Measurements from ENCODE around the gene CHMP2A.
"Not testable (repeated sequence)": the region's sequence is repeated elsewhere in the genome, so short reads cannot be mapped to it uniquely, and the experiment has no call there.

CHMP2A gene

DNA sequence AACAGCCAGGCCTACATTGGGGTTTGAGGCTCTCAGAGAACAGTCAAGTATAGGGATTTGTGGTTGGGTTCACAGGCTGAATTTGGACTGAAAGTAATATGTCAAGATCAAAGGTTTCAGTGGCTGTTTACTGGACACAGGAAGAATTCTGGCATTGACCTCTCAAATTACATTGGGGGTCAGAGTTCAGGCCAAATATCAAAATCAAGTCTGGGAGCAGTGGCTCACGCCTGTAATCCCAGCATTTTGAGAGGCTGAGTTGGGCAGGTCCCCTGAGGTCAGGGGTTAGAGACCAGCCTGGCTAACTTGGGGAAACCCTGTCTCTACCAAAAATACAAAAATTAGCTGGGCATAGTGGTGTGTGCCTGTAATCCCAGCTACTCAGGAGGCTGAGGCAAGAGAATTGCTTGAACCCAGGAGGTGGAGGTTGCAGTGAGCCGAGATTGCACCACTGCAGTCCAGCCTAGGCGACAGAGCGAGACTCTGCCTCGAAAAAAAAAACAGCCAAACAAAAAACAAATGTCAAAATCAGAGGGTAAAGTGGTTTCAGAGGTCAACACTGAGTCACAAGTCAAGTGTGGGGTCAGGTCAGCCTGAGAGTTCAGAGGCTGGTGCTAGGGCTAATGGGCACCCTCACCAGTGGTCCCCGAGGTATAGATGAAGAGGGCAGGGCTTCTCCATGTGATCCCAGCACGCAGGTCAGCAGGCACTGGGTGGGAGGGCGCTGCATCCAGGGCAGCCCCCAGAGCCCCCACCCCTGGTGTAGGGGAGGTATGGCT, 44.6 kb downstream of the CHMP2A start:
- no peak for DNase-seq

GRCh38 chr19:58509731-58510083, 45.2 kb downstream of the CHMP2A start:
- DNase-seq = no peak

DNA sequence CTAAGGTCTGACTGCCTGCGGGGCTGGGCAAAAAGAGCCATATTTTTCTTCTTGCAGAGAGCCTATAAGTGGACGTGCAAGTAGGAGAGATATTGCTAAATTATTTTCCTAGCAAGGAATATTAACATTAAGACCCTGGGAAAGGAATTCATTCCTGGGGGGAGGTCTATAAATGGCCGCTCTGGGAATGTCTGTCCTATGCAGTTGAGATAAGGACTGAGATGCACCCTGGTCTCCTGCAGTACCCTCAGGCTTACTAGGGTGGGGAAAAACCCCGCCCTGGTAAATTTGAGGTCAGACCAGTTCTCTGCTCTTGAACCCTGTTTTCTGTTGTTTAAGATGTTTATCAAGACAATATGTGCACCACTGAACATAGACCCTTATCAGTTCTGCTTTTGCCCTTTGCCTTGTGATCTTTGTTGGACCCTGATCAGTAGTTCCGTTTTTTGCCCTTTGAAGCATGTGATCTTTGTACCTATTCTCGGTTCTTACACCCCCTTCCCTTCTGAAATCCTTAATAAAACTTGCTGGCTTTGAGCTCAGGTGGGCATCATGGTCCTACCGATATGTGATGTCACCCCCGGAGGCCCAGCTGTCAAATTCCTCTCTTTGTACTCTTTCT, 47.2 kb downstream of the CHMP2A start:
- not testable (repeated sequence) for DNase-seq

All from activated CD8-positive, alpha-beta memory T cell treated with anti-CD3 and anti-CD28 coated beads for 24 hours (primary cell).